Neural cell (in vitro differentiated cells): ENCODE measurements around the gene CTDSPL.

Experiments used
- EZH2 ChIP-seq: fragments of 200-600, 300-800 bp; shearing (Covaris generic), sonication (generic); IDR thresholded peaks from 2 replicates; pipeline ENCODE4 v1.6.1; 2014; ENCODE audit warnings: antibody characterized with exemption, low read length, borderline replicate concordance, mild to moderate bottlenecking; ENCODE audit not compliant: insufficient read depth, poor library complexity, severe bottlenecking
- TF ChIP-seq, protein P1 (sequence below): fragments of 450-650 bp; IDR thresholded peaks from 2 replicates; pipeline ENCODE4 v1.5.1; 2014; ENCODE audit warnings: antibody characterized with exemption, mild to moderate bottlenecking, moderate library complexity; ENCODE audit not compliant: poor library complexity, severe bottlenecking

DNA sequence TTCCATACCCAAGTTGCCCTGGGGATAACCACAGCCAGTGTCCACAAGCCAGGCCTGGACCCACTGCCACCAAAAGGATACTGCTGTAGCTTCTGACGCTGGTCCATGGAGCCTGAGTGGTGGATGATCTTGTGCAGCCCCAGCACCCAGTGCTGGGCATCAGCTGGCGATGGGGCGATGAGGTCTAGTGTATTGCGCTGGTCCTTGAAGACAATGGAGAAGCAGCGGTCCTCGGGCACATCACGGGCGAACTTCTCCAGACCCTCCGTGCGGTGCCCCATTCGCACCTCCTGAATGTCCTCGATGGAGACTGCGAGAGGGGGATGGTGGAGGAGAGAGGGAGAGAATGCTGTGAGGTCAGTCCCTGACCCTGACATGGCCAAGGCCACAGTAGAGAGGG lies 154.7 kb downstream of the CTDSPL start:
- TF ChIP-seq EZH2: no peak
- TF ChIP-seq, protein P1, sequence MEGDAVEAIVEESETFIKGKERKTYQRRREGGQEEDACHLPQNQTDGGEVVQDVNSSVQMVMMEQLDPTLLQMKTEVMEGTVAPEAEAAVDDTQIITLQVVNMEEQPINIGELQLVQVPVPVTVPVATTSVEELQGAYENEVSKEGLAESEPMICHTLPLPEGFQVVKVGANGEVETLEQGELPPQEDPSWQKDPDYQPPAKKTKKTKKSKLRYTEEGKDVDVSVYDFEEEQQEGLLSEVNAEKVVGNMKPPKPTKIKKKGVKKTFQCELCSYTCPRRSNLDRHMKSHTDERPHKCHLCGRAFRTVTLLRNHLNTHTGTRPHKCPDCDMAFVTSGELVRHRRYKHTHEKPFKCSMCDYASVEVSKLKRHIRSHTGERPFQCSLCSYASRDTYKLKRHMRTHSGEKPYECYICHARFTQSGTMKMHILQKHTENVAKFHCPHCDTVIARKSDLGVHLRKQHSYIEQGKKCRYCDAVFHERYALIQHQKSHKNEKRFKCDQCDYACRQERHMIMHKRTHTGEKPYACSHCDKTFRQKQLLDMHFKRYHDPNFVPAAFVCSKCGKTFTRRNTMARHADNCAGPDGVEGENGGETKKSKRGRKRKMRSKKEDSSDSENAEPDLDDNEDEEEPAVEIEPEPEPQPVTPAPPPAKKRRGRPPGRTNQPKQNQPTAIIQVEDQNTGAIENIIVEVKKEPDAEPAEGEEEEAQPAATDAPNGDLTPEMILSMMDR: no peak
